AG04449 (cell line): ENCODE measurements around the gene AQP11.
"Not testable (repeated sequence)": the region's sequence is repeated elsewhere in the genome, so short reads cannot be mapped to it uniquely, and the experiment has no call there.

ENCODE experiments used
- CTCF ChIA-PET: fragments of 350-600 bp; formaldehyde crosslinking; extraction: SDS; loops from one replicate; lab custom pipeline; 2021; ENCODE audit warnings: antibody characterized with exemption; lab: Yijun Ruan, JAX
- POLR2A ChIA-PET: fragments of 400-600, 350-600 bp; formaldehyde crosslinking; extraction: SDS; loops from one replicate; lab custom pipeline; 2020; ENCODE audit warnings: antibody characterized with exemption, inconsistent platforms; lab: Yijun Ruan, JAX
- DNase-seq: peaks from one replicate; pipeline ENCODE4 v3.0.0-alpha.2; 2010; ENCODE audit warnings: low read depth, low spot score
- H3K4me3 ChIP-seq: 2 replicates; pipeline ENCODE4 v1.5.1; 2011; ENCODE audit warnings: low read depth, mild to moderate bottlenecking, control low read depth, low read length
- TF ChIP-seq, protein P1 (sequence below): IDR thresholded peaks from one replicate; pipeline ENCODE4 v1.5.1; 2011; ENCODE audit warnings: mild to moderate bottlenecking, moderate library complexity, low read length, control low read depth, inconsistent platforms; ENCODE audit not compliant: insufficient read depth; ENCODE audit errors: missing control alignments

The AQP11 gene

DNA sequence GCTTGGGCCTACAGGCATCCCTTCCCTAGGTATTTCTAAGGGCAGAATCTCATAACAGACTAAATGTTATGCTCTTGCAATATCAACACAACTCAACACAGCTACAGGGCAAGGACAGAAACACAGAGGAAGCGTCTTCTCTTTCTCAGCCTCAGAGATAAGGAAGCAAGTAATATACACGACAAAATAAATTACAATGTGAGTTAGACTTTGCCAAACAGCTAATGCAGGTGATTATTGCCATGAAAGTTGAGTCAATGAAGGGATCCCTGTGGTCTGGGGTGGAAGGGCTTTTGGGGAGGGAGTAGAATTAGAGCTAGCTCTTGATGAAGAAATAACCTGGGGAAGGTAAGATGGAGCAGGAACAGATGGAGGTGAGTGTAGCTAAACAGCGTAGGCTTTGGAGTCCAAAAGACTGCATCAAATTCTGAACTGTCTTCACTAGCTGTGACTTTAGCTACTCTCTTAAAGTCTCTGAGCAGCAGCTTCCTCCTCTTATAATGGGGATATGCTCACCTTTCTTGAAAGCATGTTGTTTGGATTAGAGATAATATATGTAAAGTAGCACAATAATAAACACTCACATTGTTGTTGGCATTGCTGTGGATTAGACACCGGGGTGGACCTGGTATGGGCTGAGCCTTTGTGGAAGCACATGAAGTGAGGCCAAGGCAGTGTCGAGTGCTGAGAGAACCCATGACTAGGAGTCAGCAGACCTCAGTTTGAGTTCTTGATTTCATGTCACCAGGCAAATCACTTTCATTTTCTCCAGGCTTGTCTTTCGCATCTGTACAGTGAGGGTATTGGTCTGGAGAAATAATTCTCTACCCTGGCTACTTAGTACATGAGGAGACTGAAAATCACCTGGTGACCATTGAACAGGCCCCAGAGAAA lies 41.0 kb upstream of the AQP11 start:
- ChIA-PET POLR2A (interaction anchor here (0.6 kb wide), 2 partner anchors 48 to 402 kb away, joined by 3 read pairs; no protein-coding TSS in a partner anchor), CTCF (interaction anchor here (0.6 to 6.9 kb wide), 70 partner anchors 8 to 509 kb away, joined by 3 to 170 read pairs (median 4); partner anchors contain the start of gene MYO7A)
- no peak for DNase-seq

GRCh38 chr11:77551426-77551825 lies 38.3 kb upstream of the AQP11 start:
- DNase-seq, H3K4me3 ChIP-seq, POLR2A ChIA-PET: not testable (repeated sequence)
- CTCF ChIA-PET, result interaction anchor here (1.0 to 1.5 kb wide), 2 partner anchors 357 to 363 kb away, joined by 3 read pairs; no protein-coding TSS in a partner anchor

More for the DNA sequence above, 41.0 kb upstream of the AQP11 start:
- no peak overlapping the region for H3K4me3 ChIP-seq
- TF ChIP-seq, protein P1, sequence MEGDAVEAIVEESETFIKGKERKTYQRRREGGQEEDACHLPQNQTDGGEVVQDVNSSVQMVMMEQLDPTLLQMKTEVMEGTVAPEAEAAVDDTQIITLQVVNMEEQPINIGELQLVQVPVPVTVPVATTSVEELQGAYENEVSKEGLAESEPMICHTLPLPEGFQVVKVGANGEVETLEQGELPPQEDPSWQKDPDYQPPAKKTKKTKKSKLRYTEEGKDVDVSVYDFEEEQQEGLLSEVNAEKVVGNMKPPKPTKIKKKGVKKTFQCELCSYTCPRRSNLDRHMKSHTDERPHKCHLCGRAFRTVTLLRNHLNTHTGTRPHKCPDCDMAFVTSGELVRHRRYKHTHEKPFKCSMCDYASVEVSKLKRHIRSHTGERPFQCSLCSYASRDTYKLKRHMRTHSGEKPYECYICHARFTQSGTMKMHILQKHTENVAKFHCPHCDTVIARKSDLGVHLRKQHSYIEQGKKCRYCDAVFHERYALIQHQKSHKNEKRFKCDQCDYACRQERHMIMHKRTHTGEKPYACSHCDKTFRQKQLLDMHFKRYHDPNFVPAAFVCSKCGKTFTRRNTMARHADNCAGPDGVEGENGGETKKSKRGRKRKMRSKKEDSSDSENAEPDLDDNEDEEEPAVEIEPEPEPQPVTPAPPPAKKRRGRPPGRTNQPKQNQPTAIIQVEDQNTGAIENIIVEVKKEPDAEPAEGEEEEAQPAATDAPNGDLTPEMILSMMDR, result no peak

DNA sequence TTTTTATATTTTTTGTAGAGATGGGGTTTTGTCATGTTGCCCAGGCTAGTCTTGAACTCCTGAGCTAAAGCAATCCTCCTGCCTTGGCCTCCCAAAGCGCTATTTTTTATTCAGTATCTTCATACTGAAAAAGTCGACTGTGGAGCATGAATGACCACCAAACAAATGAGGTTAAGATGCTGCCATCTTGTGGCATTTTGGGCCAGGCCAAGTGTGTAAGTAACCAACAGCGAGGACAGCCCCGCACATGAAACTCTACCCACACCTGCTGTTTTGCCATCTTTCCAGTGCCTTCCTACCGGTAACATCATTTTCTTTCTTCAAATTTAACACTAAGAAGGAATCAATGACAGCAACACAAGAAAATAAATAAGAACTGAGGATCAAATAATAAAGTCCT lies 32.2 kb upstream of the AQP11 start:
- H3K4me3 ChIP-seq, result no peak overlapping the region
- TF ChIP-seq, protein P1, result no peak
- no peak for DNase-seq
- ChIA-PET POLR2A (no interaction called here), CTCF (interaction anchor here (0.7 to 2.4 kb wide), 7 partner anchors 9 to 466 kb away, joined by 3 to 25 read pairs (median 8); partner anchors contain the start of gene MYO7A)

DNA sequence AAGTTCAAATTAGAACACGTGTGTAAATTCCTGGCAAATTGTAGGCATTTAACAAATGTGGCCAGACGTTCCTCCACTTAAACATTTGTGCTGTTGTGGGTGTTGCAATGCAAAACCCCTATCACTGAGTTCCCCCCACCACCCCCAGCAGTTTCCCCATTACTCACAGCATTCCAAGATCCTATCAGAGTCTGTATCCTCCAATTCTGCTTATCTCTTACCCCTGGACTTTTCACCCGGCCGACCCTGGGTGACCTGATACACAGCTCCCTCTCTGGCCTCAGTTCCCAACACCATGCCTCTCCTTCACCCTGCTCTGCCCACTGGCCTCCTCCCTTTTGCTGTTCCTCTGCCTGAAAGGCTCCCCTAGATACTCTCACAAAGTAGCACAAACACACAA lies 31.4 kb upstream of the AQP11 start:
- POLR2A ChIA-PET, result no interaction called here
- H3K4me3 ChIP-seq, result no peak overlapping the region
- CTCF ChIA-PET, result interaction anchor here (0.6 to 6.1 kb wide), 3 partner anchors 9 to 431 kb away, joined by 3 to 44 read pairs (median 3); no protein-coding TSS in a partner anchor
- TF ChIP-seq, protein P1, result no peak
- no peak for DNase-seq

DNA sequence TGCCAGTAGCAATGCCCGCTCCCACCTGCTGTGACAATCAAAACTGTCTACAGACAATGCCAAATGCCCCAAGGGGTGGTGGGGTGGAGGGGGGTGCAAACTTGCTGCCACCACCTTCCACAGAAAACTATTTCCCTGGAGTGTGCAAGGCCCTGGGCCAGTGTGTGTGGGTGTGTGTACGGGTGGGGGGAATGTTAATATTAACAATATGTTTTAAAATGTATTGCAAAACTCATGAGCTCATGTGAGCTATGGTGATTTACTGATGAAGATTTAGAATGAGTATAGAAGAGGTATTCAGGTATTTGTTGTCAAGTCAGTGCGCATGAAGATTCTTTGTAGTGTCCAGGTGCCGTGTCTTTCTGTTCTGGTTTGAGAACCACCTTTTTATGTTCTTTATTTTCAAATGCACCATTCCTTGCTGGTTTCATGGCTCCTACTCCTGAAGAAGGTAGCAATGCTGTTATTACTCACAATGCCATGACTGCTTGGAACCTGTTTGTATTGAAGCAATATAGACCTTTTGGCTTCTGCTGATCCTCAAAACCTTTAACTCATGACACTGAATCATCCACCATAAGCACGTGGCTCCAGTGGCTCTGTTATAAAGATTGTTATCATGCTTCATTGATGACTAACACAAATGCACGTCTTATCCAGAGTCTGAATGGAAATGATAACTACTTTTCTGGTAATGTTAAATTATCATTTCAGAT lies 29.9 kb upstream of the AQP11 start:
- POLR2A ChIA-PET, result no interaction called here
- H3K4me3 ChIP-seq, result no peak overlapping the region
- DNase-seq, result peak; percentile 44
- TF ChIP-seq, protein P1, result no peak
- CTCF ChIA-PET, result interaction anchor here (6.1 kb wide), 1 partner anchor 11 kb away, joined by 44 read pairs; no protein-coding TSS in a partner anchor

DNA sequence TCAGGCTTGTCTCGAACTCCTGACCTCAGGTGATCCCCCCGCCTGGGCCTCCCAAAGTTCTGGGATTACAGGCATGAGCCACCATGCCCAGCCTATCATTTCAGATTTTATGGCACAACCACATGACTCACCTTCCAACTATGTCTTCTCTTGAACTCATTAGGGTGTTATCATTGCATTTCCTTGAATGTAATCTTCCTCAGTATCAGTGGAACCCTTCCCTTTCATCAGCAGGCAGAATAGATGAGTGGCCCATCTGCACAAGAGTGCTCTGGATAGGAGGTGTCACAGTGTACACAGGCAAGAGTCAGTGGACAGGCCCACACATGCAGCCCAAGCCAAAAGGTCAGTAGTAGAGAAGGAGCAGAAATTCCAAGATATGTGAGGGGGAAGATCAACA lies 29.1 kb upstream of the AQP11 start:
- H3K4me3 ChIP-seq, result no peak overlapping the region
- TF ChIP-seq, protein P1, result no peak
- CTCF ChIA-PET, result interaction anchor here (2.0 to 6.1 kb wide), 2 partner anchors 12 to 364 kb away, joined by 6 to 44 read pairs; no protein-coding TSS in a partner anchor
- POLR2A ChIA-PET, result no interaction called here
- DNase-seq, result peak; percentile 9
